ENCODE data around the gene PSMB9. TPM values are rescaled to one million over a fixed set of nuclear protein-coding genes. Genes with fewer than 3 reads are reported as not detected.

PSMB9 gene
- total and polyA plus RNA-seq, 2 of the 4 experiments (the other 2 are of a cell fraction): 9.0 to 12.8 TPM

DNA sequence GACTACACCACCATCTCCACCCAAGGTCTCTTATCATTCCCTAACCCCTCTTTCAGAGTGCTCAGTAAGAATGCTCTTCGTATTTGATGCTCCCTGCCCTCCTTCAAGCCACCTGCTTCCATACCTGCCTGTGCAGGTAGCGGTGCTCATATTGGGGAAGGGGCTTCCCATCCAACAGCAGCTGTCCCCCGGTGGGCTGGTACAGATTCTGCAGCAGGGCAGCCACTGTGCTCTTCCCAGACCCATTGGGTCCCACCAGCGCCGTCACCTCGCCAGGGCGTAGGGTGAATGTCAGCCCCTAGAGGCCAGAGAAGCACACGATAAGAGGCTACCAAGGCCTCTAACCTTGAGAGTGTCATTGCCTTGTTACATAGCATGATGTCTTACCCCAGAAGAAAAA lies 6.2 kb upstream of the PSMB9 start:
- H2AK9ac ChIP-seq (replicated peaks; ENCODE audit: low read depth, low read length, poor library complexity): no peak overlapping the region
- no TSS peak for BruUV-seq (replicated peaks)
- H2AFZ ChIP-seq (replicated peaks; ENCODE audit: low read length, poor library complexity): no peak overlapping the region
- H3K4ac ChIP-seq (ENCODE audit: low read depth, low read length): no peak overlapping the region
- no peak overlapping the region for H2BK120ac ChIP-seq (ENCODE audit: low read depth, low read length)
- no peaks in the 10 kb centered on the region for H3K27me3 ChIP-seq (ENCODE audit: control insufficient read depth, insufficient read depth, low read length)
- in situ Hi-C loops (cut with MboI; ENCODE audit: low sequenced_read_pairs): no loop called here
- no peak overlapping the region for H2AK5ac ChIP-seq (ENCODE audit: low read depth, low read length)
- no peaks in the 10 kb centered on the region for H3K9me3 ChIP-seq (ENCODE audit: control insufficient read depth, insufficient read depth, low read length)
- no peak overlapping the region for H4K8ac ChIP-seq (ENCODE audit: low read depth in 2 of 2, low read length in 2 of 2)
- H4K91ac ChIP-seq (ENCODE audit: insufficient read depth, low read depth, low read length): no peak overlapping the region
- H3K23ac ChIP-seq (ENCODE audit: low read depth, low read length): no peak overlapping the region
- peaks cover 6% of the 10 kb centered on the region for H3K4me1 ChIP-seq (ENCODE audit: control insufficient read depth, insufficient read depth, low read length)
- TF ChIP-seq MAZ (IDR thresholded peaks at IDR 0.05; ENCODE audit: borderline replicate concordance, low read depth, low read length) (no peak), RFX5 (IDR thresholded peaks at IDR 0.05; ENCODE audit: low read depth, low read length) (no peak), MAFK (IDR thresholded peaks at IDR 0.05; ENCODE audit: low read depth, low read length) (no peak), NFE2L2 (IDR thresholded peaks at IDR 0.05; ENCODE audit: low read depth, low read length) (no peak), POLR2A (IDR thresholded peaks at IDR 0.05; ENCODE audit: low read depth, low read length) (no peak), RCOR1 (IDR thresholded peaks at IDR 0.05; ENCODE audit: insufficient replicate concordance, low read length) (no peak), FOS (IDR thresholded peaks at IDR 0.05; ENCODE audit: low read depth, low read length) (no peak), USF2 (IDR thresholded peaks at IDR 0.05; ENCODE audit: low read depth, low read length) (no peak), BHLHE40 (IDR thresholded peaks at IDR 0.05; ENCODE audit: low read depth, low read length) (no peak), MXI1 (IDR thresholded peaks at IDR 0.05; ENCODE audit: borderline replicate concordance, low read depth, low read length) (no peak), ELK1 (IDR thresholded peaks at IDR 0.05; ENCODE audit: borderline replicate concordance, low read depth, low read length) (no peak), RAD21 (IDR thresholded peaks at IDR 0.05; ENCODE audit: low read length) (no peak), CTCF (conservative IDR thresholded peaks at IDR 0.05; ENCODE audit: low read depth, low read length) (no peak), CEBPB (IDR thresholded peaks at IDR 0.05; ENCODE audit: low read depth, low read length) (no peak)
- ATAC-seq (ENCODE audit: low read depth): no peak
- ChIA-PET POLR2A (ENCODE audit: unreplicated experiment) (no interaction called here), CTCF (no interaction called here)
- no peak overlapping the region for H3K27ac ChIP-seq (ENCODE audit: insufficient read depth, low read length)
- H3K14ac ChIP-seq (replicated peaks; ENCODE audit: low read depth, low read length): no peak overlapping the region
- no peak overlapping the region for H4K5ac ChIP-seq (ENCODE audit: low read depth, low read length)
- peaks cover 8 to 50% of the 10 kb centered on the region in 2 experiments for H3K79me1 ChIP-seq (ENCODE audit: low read depth in 1 of 2, low read length in 2 of 2)
- no peak overlapping the region for H3K4me3 ChIP-seq (ENCODE audit: insufficient read depth, low read depth, low read length)
- dilution Hi-C loops (cut with HindIII; ENCODE audit: low sequenced_read_pairs, unreplicated experiment): no loop called here
- no peaks in the 10 kb centered on the region for H4K20me1 ChIP-seq (ENCODE audit: insufficient read depth, low read length)
- no peak overlapping the region for H2BK15ac ChIP-seq (ENCODE audit: low read depth, low read length)
- peaks cover 25% of the 10 kb centered on the region for H3K9me1 ChIP-seq (ENCODE audit: insufficient read depth, low read length)
- H3K4me2 ChIP-seq (ENCODE audit: low read depth, low read length): no peak overlapping the region
- H3K36me3 ChIP-seq (ENCODE audit: control insufficient read depth, insufficient read depth, low read length): peaks cover 32% of the 10 kb centered on the region
- H3K9ac ChIP-seq (ENCODE audit: low read depth, low read length): no peak overlapping the region
- H3K18ac ChIP-seq (ENCODE audit: low read depth, low read length): no peak overlapping the region
- no peak overlapping the region for H2BK20ac ChIP-seq (ENCODE audit: low read depth, low read length)
- intact Hi-C loops (cut with micrococcal nuclease): no loop called here
- 79% methylated on average over 2 of the region's 8 CpGs; no CpG with 5 or more reads in 1 of the 2 experiments for WGBS, 2 experiments (ENCODE audit: extremely low coverage in 2 of 2, insufficient read length in 1 of 2)
- DNase-seq: no peak
- no peak overlapping the region for H2BK5ac ChIP-seq (ENCODE audit: low read depth, low read length, poor library complexity, severe bottlenecking)
- no peak overlapping the region for H3K56ac ChIP-seq (ENCODE audit: extremely low read depth, insufficient read depth, low read length)

Data from IMR-90 (cell line).